Endodermal cell (in vitro differentiated cells): ENCODE measurements around the gene C10orf88. TPM values are rescaled to one million over a fixed set of nuclear protein-coding genes. Genes with fewer than 3 reads are reported as not detected.

ENCODE experiments used
- DNase-seq: peaks from one replicate; pipeline ENCODE4 v3.0.0-alpha.2; 2017
- H3K27ac ChIP-seq: 2 replicates; pipeline ENCODE4 v1.5.1; 2013; ENCODE audit warnings: mild to moderate bottlenecking, low read depth, low read length, moderate library complexity
- H3K27me3 ChIP-seq: 2 replicates; pipeline ENCODE4 v1.6.1; 2013; ENCODE audit warnings: mild to moderate bottlenecking, low read length, moderate library complexity; ENCODE audit not compliant: insufficient read depth, control insufficient read depth, poor library complexity, severe bottlenecking
- H3K36me3 ChIP-seq: 2 replicates; pipeline ENCODE4 v1.7.0; 2013; ENCODE audit warnings: mild to moderate bottlenecking, low read length, moderate library complexity; ENCODE audit not compliant: control insufficient read depth, insufficient read depth
- H3K4me1 ChIP-seq: one replicate; pipeline ENCODE4 v1.7.0; 2013; ENCODE audit warnings: low read length; ENCODE audit not compliant: control insufficient read depth, insufficient read depth
- H3K4me3 ChIP-seq: 2 replicates; pipeline ENCODE4 v1.5.1; 2013; ENCODE audit warnings: mild to moderate bottlenecking, low read length, moderate library complexity
- H3K9ac ChIP-seq: 2 replicates; pipeline ENCODE4 v1.6.1; 2013; ENCODE audit warnings: mild to moderate bottlenecking, low read length, moderate library complexity; ENCODE audit not compliant: poor library complexity, severe bottlenecking; ENCODE audit errors: extremely low read depth
- H3K9me3 ChIP-seq: 2 replicates; pipeline ENCODE4 v1.6.1; 2013; ENCODE audit warnings: mild to moderate bottlenecking, low read length, moderate library complexity; ENCODE audit not compliant: control insufficient read depth
- H3K27ac Mint-ChIP-seq: 2 replicates; pipeline ENCODE4 v1.8.0; 2020; ENCODE audit warnings: mixed read lengths
- H3K27me3 Mint-ChIP-seq: 2 replicates; pipeline ENCODE4 v1.8.0; 2021; ENCODE audit warnings: mild to moderate bottlenecking, mixed read lengths; ENCODE audit not compliant: insufficient read depth
- H3K36me3 Mint-ChIP-seq: 2 replicates; pipeline ENCODE4 v1.8.0; 2020; ENCODE audit warnings: low read depth, mixed read lengths
- H3K4me1 Mint-ChIP-seq: 2 replicates; pipeline ENCODE4 v1.8.0; 2020; ENCODE audit warnings: mixed read lengths
- H3K4me3 Mint-ChIP-seq: 2 replicates; pipeline ENCODE4 v1.8.0; 2020; ENCODE audit warnings: mild to moderate bottlenecking, moderate library complexity, mixed read lengths
- H3K9me3 Mint-ChIP-seq: 2 replicates; pipeline ENCODE4 v1.8.0; 2020; ENCODE audit warnings: mild to moderate bottlenecking, mixed read lengths
- WGBS, 2 experiments: methylation state at CpG; one replicate each; pipeline versions ENCODE4 v1.1.5 to v1.1.7; 2013; ENCODE audit warnings: missing lambda C conversion rate in 2 of 2, mixed read lengths in 1 of 2; ENCODE audit not compliant: insufficient coverage in 1 of 2, insufficient read length in 1 of 2; 5-methylcytosine and 5-hydroxymethylcytosine counted together
- total RNA-seq, 2 donors: library from RNA; stranded (reverse); fragmentation: NEBNext Ultra II Directional in 1 of 2; extraction: Animal tissue kit (Norgen Biotek cat#: 25700) in 1 of 2; gene quantifications; 2 replicates in 1 of 2; 3 replicates in 1 of 2; pipeline ENCODE4 v1.2.1, GENCODE V29; 2021
- TF ChIP-seq, protein P1 (sequence below): fragments of 200-600 bp; sonication (generic); conservative IDR thresholded peaks from 2 replicates; pipeline ENCODE4 v1.5.0; 2021; ENCODE audit warnings: antibody characterized with exemption, mild to moderate bottlenecking

The C10orf88 gene
- total RNA-seq, 2 donors from 2014 or later = 14.7 to 18.1 TPM

DNA sequence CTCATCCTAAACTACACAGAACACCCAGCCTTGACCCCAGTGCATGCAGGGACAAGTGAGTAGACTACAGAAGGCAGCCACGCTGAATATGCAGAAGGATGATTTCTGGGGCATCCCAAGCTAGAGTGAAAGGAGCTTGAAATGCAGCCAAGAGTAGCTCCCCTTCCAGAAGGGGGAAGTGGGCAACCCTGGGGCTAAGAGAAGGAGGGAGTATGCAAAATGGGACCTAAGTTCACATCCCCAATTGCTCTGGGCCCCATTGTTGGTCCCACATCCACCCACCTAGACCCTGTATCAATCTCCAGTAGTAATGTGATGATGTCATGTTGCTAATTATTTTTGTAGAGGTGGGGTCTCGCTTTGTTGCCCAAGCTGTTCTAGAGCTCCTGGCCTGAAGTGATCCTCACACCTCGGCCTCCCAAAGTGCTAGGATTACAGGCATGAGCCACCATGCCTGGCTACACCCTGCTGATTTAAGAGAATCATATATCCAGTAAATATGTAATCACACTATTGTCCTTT lies 20.6 kb upstream of the C10orf88 start:
- H3K36me3 ChIP-seq = no peaks in the 10 kb centered on the region
- no peak overlapping the region for H3K27ac ChIP-seq
- DNase-seq = no peak
- Mint-ChIP-seq H3K4me3 (no peak overlapping the region), H3K4me1 (peaks cover 14% of the 10 kb centered on the region), H3K36me3 (no peaks in the 10 kb centered on the region), H3K27me3 (peaks cover 14% of the 10 kb centered on the region), H3K9me3 (no peaks in the 10 kb centered on the region), H3K27ac (no peak overlapping the region)
- H3K9ac ChIP-seq = no peak overlapping the region
- H3K27me3 ChIP-seq = no peaks in the 10 kb centered on the region
- WGBS, 2 experiments = 78% methylated on average over 3 of the region's 3 CpGs; no CpG with 5 or more reads in 1 of the 2 experiments
- H3K4me3 ChIP-seq = no peak overlapping the region
- TF ChIP-seq, protein P1, sequence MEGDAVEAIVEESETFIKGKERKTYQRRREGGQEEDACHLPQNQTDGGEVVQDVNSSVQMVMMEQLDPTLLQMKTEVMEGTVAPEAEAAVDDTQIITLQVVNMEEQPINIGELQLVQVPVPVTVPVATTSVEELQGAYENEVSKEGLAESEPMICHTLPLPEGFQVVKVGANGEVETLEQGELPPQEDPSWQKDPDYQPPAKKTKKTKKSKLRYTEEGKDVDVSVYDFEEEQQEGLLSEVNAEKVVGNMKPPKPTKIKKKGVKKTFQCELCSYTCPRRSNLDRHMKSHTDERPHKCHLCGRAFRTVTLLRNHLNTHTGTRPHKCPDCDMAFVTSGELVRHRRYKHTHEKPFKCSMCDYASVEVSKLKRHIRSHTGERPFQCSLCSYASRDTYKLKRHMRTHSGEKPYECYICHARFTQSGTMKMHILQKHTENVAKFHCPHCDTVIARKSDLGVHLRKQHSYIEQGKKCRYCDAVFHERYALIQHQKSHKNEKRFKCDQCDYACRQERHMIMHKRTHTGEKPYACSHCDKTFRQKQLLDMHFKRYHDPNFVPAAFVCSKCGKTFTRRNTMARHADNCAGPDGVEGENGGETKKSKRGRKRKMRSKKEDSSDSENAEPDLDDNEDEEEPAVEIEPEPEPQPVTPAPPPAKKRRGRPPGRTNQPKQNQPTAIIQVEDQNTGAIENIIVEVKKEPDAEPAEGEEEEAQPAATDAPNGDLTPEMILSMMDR = no peak
- H3K9me3 ChIP-seq = no peaks in the 10 kb centered on the region
- H3K4me1 ChIP-seq = peaks cover 12% of the 10 kb centered on the region

DNA sequence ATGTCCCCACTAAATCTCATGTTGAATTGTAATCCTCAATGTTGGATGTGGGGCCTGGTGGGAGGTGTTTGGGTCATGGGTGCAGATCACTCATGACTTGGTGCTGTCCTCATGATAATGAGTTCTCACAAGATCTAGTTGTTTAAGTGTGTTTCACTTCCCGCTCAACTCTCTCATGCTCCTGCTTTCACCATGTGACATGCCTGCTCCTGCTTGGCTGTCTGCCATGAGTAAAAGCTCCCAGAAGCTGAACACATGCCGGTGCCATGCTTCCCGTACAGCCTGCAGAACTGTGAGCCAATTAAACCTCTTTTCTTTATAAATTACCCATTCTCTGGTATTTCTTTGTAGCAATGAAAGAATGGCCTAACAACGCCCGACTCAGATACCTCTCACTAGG lies 20.0 kb upstream of the C10orf88 start:
- peaks cover 14% of the 10 kb centered on the region for H3K27me3 Mint-ChIP-seq
- H3K4me1 ChIP-seq = peaks cover 12% of the 10 kb centered on the region
- H3K9me3 ChIP-seq = no peaks in the 10 kb centered on the region
- H3K4me3 ChIP-seq = no peak overlapping the region
- peaks cover 14% of the 10 kb centered on the region for H3K4me1 Mint-ChIP-seq
- H3K27ac ChIP-seq = no peak overlapping the region
- 89 to 92% methylated on average over 5 of the region's 5 CpGs for WGBS, 2 experiments
- H3K27ac Mint-ChIP-seq = no peak overlapping the region
- no peaks in the 10 kb centered on the region for H3K36me3 Mint-ChIP-seq
- H3K4me3 Mint-ChIP-seq = no peak overlapping the region
- DNase-seq = no peak
- H3K36me3 ChIP-seq = no peaks in the 10 kb centered on the region
- H3K27me3 ChIP-seq = no peaks in the 10 kb centered on the region
- H3K9me3 Mint-ChIP-seq = peaks cover under 1% of the 10 kb centered on the region
- TF ChIP-seq, protein P1 = no peak
- H3K9ac ChIP-seq = no peak overlapping the region

DNA sequence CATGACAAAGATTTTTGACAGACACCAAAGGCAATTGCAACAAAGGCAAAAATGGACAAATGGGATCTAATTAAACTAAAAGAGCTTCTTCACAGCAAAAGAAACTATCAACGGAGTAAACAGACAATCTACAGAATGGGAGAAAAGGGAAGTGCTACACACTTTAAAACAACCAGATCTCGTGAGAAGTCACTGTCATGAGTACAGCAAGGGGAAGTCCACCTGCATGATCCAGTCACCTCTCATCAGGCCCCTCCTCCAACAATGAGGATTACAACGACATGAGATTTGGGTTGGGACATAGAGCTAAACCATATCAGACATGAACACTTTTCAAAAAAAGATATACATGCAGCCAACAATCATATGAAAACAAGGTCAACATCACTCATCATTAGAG lies 14.7 kb upstream of the C10orf88 start:
- WGBS, 2 experiments = 87 to 100% methylated on average over 2 to 3 of the region's 3 CpGs
- Mint-ChIP-seq H3K4me3 (no peak overlapping the region), H3K36me3 (no peaks in the 10 kb centered on the region), H3K4me1 (peaks cover 14% of the 10 kb centered on the region), H3K27me3 (peaks cover 21% of the 10 kb centered on the region), H3K9me3 (peaks cover 36% of the 10 kb centered on the region), H3K27ac (no peak overlapping the region)
- Histone ChIP-seq H3K4me3 (no peak overlapping the region), H3K4me1 (peaks cover 12% of the 10 kb centered on the region), H3K9me3 (peaks cover 19% of the 10 kb centered on the region), H3K27me3 (no peaks in the 10 kb centered on the region), H3K9ac (no peak overlapping the region), H3K27ac (no peak overlapping the region), H3K36me3 (no peaks in the 10 kb centered on the region)
- TF ChIP-seq, protein P1 = no peak
- DNase-seq = no peak
